Stomach smooth muscle (tissue), 2 donors: ENCODE results near the gene CFAP70.
"Not testable (repeated sequence)": the region's sequence is repeated elsewhere in the genome, so short reads cannot be mapped to it uniquely, and the experiment has no call there.

Experiments used
- H3K27ac ChIP-seq: one replicate; pipeline ENCODE4 v1.7.0; 2013; ENCODE audit warnings: mild to moderate bottlenecking, low read length, inconsistent platforms
- H3K27me3 ChIP-seq, 2 donors: one replicate each; pipeline ENCODE4 v1.7.0; 2013; ENCODE audit warnings: low read length in 2 of 2; ENCODE audit not compliant: insufficient read depth in 2 of 2, control insufficient read depth in 1 of 2
- H3K36me3 ChIP-seq, 2 donors: one replicate each; pipeline ENCODE4 v1.7.0; 2013; ENCODE audit warnings: low read length in 2 of 2; ENCODE audit not compliant: control insufficient read depth in 2 of 2, insufficient read depth in 2 of 2
- H3K4me1 ChIP-seq: one replicate; pipeline ENCODE4 v1.7.0; 2013; ENCODE audit warnings: low read length; ENCODE audit not compliant: control insufficient read depth, insufficient read depth
- H3K4me3 ChIP-seq, 2 donors: one replicate each; pipeline ENCODE4 v1.7.0; 2013; ENCODE audit warnings: low read length in 2 of 2
- H3K9ac ChIP-seq, 2 donors: one replicate each; pipeline ENCODE4 v1.7.0; 2013; ENCODE audit warnings: low read length in 2 of 2, mild to moderate bottlenecking in 1 of 2
- H3K9me3 ChIP-seq, 2 donors: one replicate each; pipeline ENCODE4 v1.7.0; 2013; ENCODE audit warnings: low read length in 2 of 2; ENCODE audit not compliant: control insufficient read depth in 2 of 2
- donor health status: healthy.
- donor health status: Pancreatic carcinoma.

CFAP70 gene

GRCh38 chr10:73358331-73359279 lies at the start of gene CFAP70:
CFAP70 (minus strand) TSS chr10:73358864; CDS start chr10:73354796, 4,068 bp downstream.
- Histone ChIP-seq H3K4me1 (peaks cover 5% of the 10 kb centered on the region), H3K9ac (peak within 1 kb of the TSS; percentile 91 to 94), H3K27me3 (no peaks in the 10 kb centered on the region), H3K4me3 (peak within 1 kb of the TSS; percentile 95 to 96), H3K9me3 (no peaks in the 10 kb centered on the region), H3K36me3 (no peaks in the 10 kb centered on the region), H3K27ac (no peak within 1 kb of the TSS)

- peaks cover 5% of the 10 kb centered on the region for H3K4me1 ChIP-seq
- no peaks in the 10 kb centered on the region for H3K27me3 ChIP-seq
- H3K36me3 ChIP-seq: no peaks in the 10 kb centered on the region
- no peak overlapping the region for H3K27ac ChIP-seq
- H3K9me3 ChIP-seq: no peaks in the 10 kb centered on the region
- no peak overlapping the region for H3K4me3 ChIP-seq
- H3K9ac ChIP-seq: no peak overlapping the region
These were observed 49.4 kb upstream of the CFAP70 start for GRCh38 chr10:73408061-73408460.

GRCh38 chr10:73407495-73407894 lies 48.8 kb upstream of the CFAP70 start:
- Histone ChIP-seq H3K4me3 (no peak overlapping the region), H3K36me3 (no peaks in the 10 kb centered on the region), H3K27ac (no peak overlapping the region), H3K4me1 (no peaks in the 10 kb centered on the region), H3K27me3 (no peaks in the 10 kb centered on the region), H3K9ac (no peak overlapping the region), H3K9me3 (no peaks in the 10 kb centered on the region)

- Histone ChIP-seq H3K9me3 (no peaks in the 10 kb centered on the region), H3K36me3 (no peaks in the 10 kb centered on the region), H3K27ac (no peak overlapping the region), H3K4me3 (no peak overlapping the region), H3K4me1 (no peaks in the 10 kb centered on the region), H3K9ac (no peak overlapping the region), H3K27me3 (no peaks in the 10 kb centered on the region)
These were observed 48.2 kb upstream of the CFAP70 start for GRCh38 chr10:73406846-73407245.

- Histone ChIP-seq H3K9ac (no peak overlapping the region), H3K36me3 (no peaks in the 10 kb centered on the region), H3K27me3 (no peaks in the 10 kb centered on the region), H3K4me1 (no peaks in the 10 kb centered on the region), H3K4me3 (no peak overlapping the region), H3K9me3 (no peaks in the 10 kb centered on the region), H3K27ac (no peak overlapping the region)
These were observed 46.9 kb upstream of the CFAP70 start for GRCh38 chr10:73405556-73405955.

GRCh38 chr10:73404690-73405089 lies 46.0 kb upstream of the CFAP70 start:
- Histone ChIP-seq H3K4me3 (no peak overlapping the region), H3K9me3 (no peaks in the 10 kb centered on the region), H3K4me1 (no peaks in the 10 kb centered on the region), H3K36me3 (peaks cover 0 to 3% of the 10 kb centered on the region in 2 donors), H3K9ac (no peak overlapping the region), H3K27me3 (no peaks in the 10 kb centered on the region), H3K27ac (no peak overlapping the region)

GRCh38 chr10:73401636-73402035 lies 43.0 kb upstream of the CFAP70 start:
- Histone ChIP-seq H3K4me1 (no peaks in the 10 kb centered on the region), H3K36me3 (peaks cover 11 to 13% of the 10 kb centered on the region in 2 donors), H3K27ac (no peak overlapping the region), H3K27me3 (no peaks in the 10 kb centered on the region), H3K4me3 (no peak overlapping the region), H3K9ac (no peak overlapping the region), H3K9me3 (no peaks in the 10 kb centered on the region)

GRCh38 chr10:73399063-73399462 lies 40.4 kb upstream of the CFAP70 start:
- Histone ChIP-seq H3K4me1 (no peaks in the 10 kb centered on the region), H3K27ac (no peak overlapping the region), H3K27me3 (no peaks in the 10 kb centered on the region), H3K9ac (no peak overlapping the region), H3K4me3 (no peak overlapping the region), H3K36me3 (peaks cover 23 to 24% of the 10 kb centered on the region in 2 donors), H3K9me3 (no peaks in the 10 kb centered on the region)

GRCh38 chr10:73398024-73398423 lies 39.4 kb upstream of the CFAP70 start:
- no peaks in the 10 kb centered on the region for H3K9me3 ChIP-seq
- no peak overlapping the region for H3K27ac ChIP-seq
- H3K4me3 ChIP-seq: no peak overlapping the region
- no peak overlapping the region for H3K9ac ChIP-seq
- no peaks in the 10 kb centered on the region for H3K27me3 ChIP-seq
- peaks cover 23 to 24% of the 10 kb centered on the region in 2 donors for H3K36me3 ChIP-seq
- no peaks in the 10 kb centered on the region for H3K4me1 ChIP-seq

- not testable (repeated sequence) for H3K9me3 ChIP-seq, H3K27me3 ChIP-seq, H3K9ac ChIP-seq, H3K4me1 ChIP-seq, H3K4me3 ChIP-seq, H3K27ac ChIP-seq
- peaks cover 24 to 29% of the 10 kb centered on the region in 2 donors for H3K36me3 ChIP-seq
These were observed 35.7 kb upstream of the CFAP70 start for GRCh38 chr10:73394325-73394724.

GRCh38 chr10:73388228-73388627 lies 29.6 kb upstream of the CFAP70 start:
- Histone ChIP-seq H3K9ac (no peak overlapping the region), H3K4me1 (no peaks in the 10 kb centered on the region), H3K27ac (no peak overlapping the region), H3K9me3 (no peaks in the 10 kb centered on the region), H3K36me3 (peaks cover 30 to 34% of the 10 kb centered on the region in 2 donors), H3K27me3 (no peaks in the 10 kb centered on the region), H3K4me3 (no peak overlapping the region)
